HFFc6 (cell line): ENCODE data around the gene SFXN4. TPM values are rescaled to one million over a fixed set of nuclear protein-coding genes. Genes with fewer than 3 reads are reported as not detected.

ENCODE experiments used
- DNase-seq: peaks from one replicate; pipeline ENCODE4 v3.0.0-alpha.2; 2018
- H3K27ac Mint-ChIP-seq: 2 replicates; pipeline ENCODE4 v1.8.0; 2020; ENCODE audit warnings: mild to moderate bottlenecking, mixed read lengths
- H3K27me3 Mint-ChIP-seq: 2 replicates; pipeline ENCODE4 v1.8.0; 2021; ENCODE audit warnings: mild to moderate bottlenecking, moderate library complexity, mixed read lengths; ENCODE audit not compliant: insufficient read depth
- H3K36me3 Mint-ChIP-seq: 2 replicates; pipeline ENCODE4 v1.8.0; 2021; ENCODE audit warnings: low read depth, mixed read lengths
- H3K4me1 Mint-ChIP-seq: 2 replicates; pipeline ENCODE4 v1.8.0; 2020; ENCODE audit warnings: low read depth, mixed read lengths
- H3K4me3 Mint-ChIP-seq: 2 replicates; pipeline ENCODE4 v1.8.0; 2020; ENCODE audit warnings: mild to moderate bottlenecking, moderate library complexity, mixed read lengths
- H3K9me3 Mint-ChIP-seq: 2 replicates; pipeline ENCODE4 v1.8.0; 2020; ENCODE audit warnings: mild to moderate bottlenecking, mixed read lengths
- total RNA-seq, 6 experiments: library from RNA; stranded (reverse); fragmentation: NEBNext Ultra II Directional; extraction: Animal tissue kit (Norgen Biotek cat#: 25700); gene quantifications; 2 replicates in 1 of 6; 3 replicates in 5 of 6; pipeline ENCODE4 v1.2.3, GENCODE V29; 2021
- TF ChIP-seq, protein P1 (sequence below): fragments of 200-600 bp; sonication (generic); IDR thresholded peaks from 2 replicates; pipeline ENCODE4 v1.5.0; 2021; ENCODE audit warnings: antibody characterized with exemption, mild to moderate bottlenecking

The SFXN4 gene
- total RNA-seq, 6 experiments from 2014 or later, result 10.9 to 18.5 (median 14.2) TPM

DNA sequence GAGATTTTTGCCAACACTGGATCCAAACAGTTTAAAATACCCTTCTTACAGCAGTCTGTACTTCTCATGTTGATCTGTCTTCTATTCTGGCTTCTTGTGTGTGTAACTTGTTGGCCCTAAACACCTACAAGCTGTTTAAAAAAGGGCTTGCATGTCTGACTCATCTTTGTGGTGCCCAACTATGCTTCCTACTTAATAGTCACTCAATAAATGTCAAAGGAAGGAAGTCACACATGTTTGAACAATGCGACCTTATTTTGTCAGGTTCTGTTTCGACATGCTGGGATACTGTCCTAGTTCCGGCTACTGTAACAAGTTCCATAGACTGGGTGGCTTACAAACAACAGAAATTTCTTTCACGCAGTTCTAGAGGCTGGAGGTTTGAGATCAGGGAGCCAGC, 32.4 kb upstream of the SFXN4 start:
- H3K27me3 Mint-ChIP-seq, result peaks cover 11% of the 10 kb centered on the region
- peak; percentile 73 for DNase-seq

DNA sequence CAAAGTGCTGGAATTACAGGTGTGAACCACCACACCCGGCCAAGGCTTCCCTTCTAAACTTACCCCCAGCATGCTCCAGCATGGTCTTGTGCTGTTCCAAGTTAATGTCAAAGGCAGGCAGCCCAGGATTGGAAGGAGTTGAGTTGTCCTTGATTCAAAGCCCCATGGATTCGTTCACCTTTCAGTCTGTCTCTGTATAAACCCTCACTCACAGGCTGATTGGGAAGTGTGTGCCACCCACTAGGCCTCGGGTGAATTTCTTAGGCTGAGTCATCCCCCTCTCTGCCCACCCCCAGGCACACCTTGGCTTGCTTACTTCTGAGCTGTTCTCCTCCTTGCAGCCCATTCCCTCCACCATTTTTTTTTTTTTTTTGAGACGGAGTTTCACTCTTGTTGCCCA, 26.4 kb upstream of the SFXN4 start:
- Mint-ChIP-seq H3K36me3 (no peaks in the 10 kb centered on the region), H3K27ac (no peak overlapping the region), H3K27me3 (peaks cover 4% of the 10 kb centered on the region; the same call in 1 of the 2 replicates), H3K9me3 (no peaks in the 10 kb centered on the region), H3K4me1 (peaks cover 26% of the 10 kb centered on the region), H3K4me3 (no peak overlapping the region)
- DNase-seq, result no peak
- TF ChIP-seq, protein P1, sequence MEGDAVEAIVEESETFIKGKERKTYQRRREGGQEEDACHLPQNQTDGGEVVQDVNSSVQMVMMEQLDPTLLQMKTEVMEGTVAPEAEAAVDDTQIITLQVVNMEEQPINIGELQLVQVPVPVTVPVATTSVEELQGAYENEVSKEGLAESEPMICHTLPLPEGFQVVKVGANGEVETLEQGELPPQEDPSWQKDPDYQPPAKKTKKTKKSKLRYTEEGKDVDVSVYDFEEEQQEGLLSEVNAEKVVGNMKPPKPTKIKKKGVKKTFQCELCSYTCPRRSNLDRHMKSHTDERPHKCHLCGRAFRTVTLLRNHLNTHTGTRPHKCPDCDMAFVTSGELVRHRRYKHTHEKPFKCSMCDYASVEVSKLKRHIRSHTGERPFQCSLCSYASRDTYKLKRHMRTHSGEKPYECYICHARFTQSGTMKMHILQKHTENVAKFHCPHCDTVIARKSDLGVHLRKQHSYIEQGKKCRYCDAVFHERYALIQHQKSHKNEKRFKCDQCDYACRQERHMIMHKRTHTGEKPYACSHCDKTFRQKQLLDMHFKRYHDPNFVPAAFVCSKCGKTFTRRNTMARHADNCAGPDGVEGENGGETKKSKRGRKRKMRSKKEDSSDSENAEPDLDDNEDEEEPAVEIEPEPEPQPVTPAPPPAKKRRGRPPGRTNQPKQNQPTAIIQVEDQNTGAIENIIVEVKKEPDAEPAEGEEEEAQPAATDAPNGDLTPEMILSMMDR, result no peak

More for the DNA sequence above, 32.4 kb upstream of the SFXN4 start:
- peaks cover 26% of the 10 kb centered on the region for H3K4me1 Mint-ChIP-seq
- H3K9me3 Mint-ChIP-seq, result no peaks in the 10 kb centered on the region
- no peak overlapping the region; the same call in 1 of the 2 replicates for H3K4me3 Mint-ChIP-seq
- peak overlapping the region; percentile 62 for H3K27ac Mint-ChIP-seq
- TF ChIP-seq, protein P1, result no peak
- no peaks in the 10 kb centered on the region for H3K36me3 Mint-ChIP-seq

DNA sequence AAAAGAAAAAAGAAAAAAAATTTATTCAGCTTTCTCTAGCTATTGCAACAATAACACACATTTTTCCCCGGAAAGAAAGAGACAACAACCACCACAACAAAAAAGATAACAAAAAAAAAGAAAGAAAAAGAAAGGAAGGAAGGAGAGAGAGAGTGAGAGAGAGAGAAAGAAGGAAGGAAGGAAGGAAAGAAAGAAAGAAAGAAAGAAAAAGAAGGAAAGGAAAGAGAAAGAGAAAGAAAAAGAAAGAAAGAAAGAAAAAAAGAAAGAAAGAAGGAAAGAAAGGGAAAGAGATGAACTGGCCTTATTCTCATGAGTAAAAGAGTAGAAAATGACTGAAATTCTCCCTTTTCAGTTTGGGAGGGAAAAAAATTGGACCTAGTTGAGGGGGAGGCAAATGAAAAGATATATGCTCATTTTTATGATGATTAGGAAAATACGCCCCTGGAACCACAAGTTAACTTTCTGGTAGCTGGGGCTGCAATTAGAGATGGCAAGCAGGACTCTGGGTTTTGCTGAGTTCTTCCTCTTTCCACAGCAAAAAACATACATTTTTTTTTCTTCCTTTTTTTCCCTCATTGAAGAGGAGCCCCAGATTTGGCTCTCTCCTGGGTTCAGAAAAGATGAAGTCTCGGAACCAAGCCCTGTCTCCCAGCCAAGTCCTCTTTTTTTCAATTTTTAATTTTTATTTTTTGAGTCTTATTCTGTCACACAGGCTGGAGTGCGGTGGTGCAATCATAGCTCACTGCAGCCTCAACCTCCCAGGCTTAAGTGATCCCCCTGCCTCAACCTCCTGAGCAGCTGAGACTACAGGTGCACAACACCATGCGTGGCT, 25.7 kb upstream of the SFXN4 start:
- H3K36me3 Mint-ChIP-seq, result no peaks in the 10 kb centered on the region
- no peak for DNase-seq
- peak overlapping the region; percentile 58 for H3K4me3 Mint-ChIP-seq
- no peaks in the 10 kb centered on the region for H3K9me3 Mint-ChIP-seq
- TF ChIP-seq, protein P1, result no peak
- H3K4me1 Mint-ChIP-seq, result peaks cover 26% of the 10 kb centered on the region
- peaks cover 4% of the 10 kb centered on the region; the same call in 1 of the 2 replicates for H3K27me3 Mint-ChIP-seq
- peak overlapping the region; percentile 66 for H3K27ac Mint-ChIP-seq

DNA sequence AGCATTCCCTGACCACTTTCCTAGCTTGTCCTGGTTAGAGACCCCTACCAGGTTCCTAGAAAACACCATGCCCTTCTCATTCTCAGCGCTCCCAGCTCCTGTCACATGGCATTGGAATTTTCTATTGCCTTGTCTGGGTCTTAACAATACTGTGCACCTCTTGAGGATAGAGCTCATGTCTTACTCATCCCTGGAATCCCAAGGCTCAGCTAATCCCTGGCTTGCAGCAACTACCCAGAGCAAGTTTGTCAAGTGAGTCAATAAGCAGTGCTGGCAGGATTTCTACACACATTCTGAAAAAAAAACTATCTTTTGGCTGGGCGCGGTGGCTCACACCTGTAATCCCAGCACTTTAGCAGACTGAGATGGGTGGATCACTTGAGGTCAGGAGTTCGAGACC, 24.8 kb upstream of the SFXN4 start:
- peak; percentile 97 for DNase-seq
- TF ChIP-seq, protein P1, result no peak
- 0 out of 2 replicates have a peak, but pooled peaks cover 2% of the 10 kb centered on the region for H3K27me3 Mint-ChIP-seq
- peak overlapping the region; percentile 58 for H3K4me3 Mint-ChIP-seq
- no peaks in the 10 kb centered on the region for H3K36me3 Mint-ChIP-seq
- peaks cover 26% of the 10 kb centered on the region for H3K4me1 Mint-ChIP-seq
- no peaks in the 10 kb centered on the region for H3K9me3 Mint-ChIP-seq
- H3K27ac Mint-ChIP-seq, result peak overlapping the region; percentile 66

DNA sequence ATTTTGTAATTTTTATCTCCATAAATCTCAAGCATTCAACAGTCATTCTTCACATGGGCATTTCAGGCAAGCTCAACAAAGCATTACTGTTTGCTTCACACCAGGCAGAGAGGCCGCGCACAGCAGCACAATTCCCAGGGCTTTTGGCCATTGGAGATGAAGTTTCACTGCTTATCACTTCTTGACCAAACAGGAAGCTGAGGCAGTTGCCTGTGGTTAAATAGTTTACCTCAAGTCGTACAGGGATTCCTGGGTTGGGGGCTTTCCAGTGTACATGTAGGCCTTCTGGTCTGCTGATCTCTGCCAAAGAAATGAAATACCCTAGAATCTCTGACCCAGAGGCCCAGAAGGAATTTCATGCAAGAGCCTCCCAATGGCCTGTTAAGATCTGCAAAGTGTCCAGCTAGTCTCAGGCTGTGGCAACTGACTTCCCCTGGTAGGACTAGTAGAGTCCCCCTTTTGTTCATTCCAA, 24.3 kb upstream of the SFXN4 start:
- DNase-seq, result no peak
- peak overlapping the region; percentile 66 for H3K27ac Mint-ChIP-seq
- peaks cover 26% of the 10 kb centered on the region for H3K4me1 Mint-ChIP-seq
- 0 out of 2 replicates have a peak overlapping the region, but pooled peaks have one; percentile 11 for H3K4me3 Mint-ChIP-seq
- H3K9me3 Mint-ChIP-seq, result no peaks in the 10 kb centered on the region
- H3K27me3 Mint-ChIP-seq, result no peaks in the 10 kb centered on the region; the same call in 1 of the 2 replicates
- no peaks in the 10 kb centered on the region for H3K36me3 Mint-ChIP-seq
- TF ChIP-seq, protein P1, result no peak
